IgD-negative memory B cell (primary cell): ENCODE data around the gene STX10. TPM values are rescaled to one million over a fixed set of nuclear protein-coding genes. Genes with fewer than 3 reads are reported as not detected.
A peak's percentile ranks its signal among the peaks of the same experiment; 100 is the strongest.
"Not testable (repeated sequence)": the region's sequence is repeated elsewhere in the genome, so short reads cannot be mapped to it uniquely, and the experiment has no call there.

Experiments used
- H3K27ac Mint-ChIP-seq, 3 donors: one replicate each; pipeline ENCODE4 v1.8.0; 2020 to 2022; ENCODE audit warnings: mild to moderate bottlenecking in 3 of 3, mixed read lengths in 3 of 3, moderate library complexity in 1 of 3
- H3K27me3 Mint-ChIP-seq: one replicate; pipeline ENCODE4 v1.8.0; 2021; ENCODE audit warnings: mixed read lengths
- H3K36me3 Mint-ChIP-seq: one replicate; pipeline ENCODE4 v1.8.0; 2020; ENCODE audit warnings: mild to moderate bottlenecking, mixed read lengths
- H3K4me1 Mint-ChIP-seq, 3 donors: one replicate each; pipeline ENCODE4 v1.8.0; 2020 to 2022; ENCODE audit warnings: mixed read lengths in 3 of 3, mild to moderate bottlenecking in 1 of 3
- H3K4me3 Mint-ChIP-seq, 4 donors: one replicate each; pipeline ENCODE4 v1.8.0; 2020 to 2022; ENCODE audit warnings: mild to moderate bottlenecking in 4 of 4, mixed read lengths in 4 of 4, moderate library complexity in 3 of 4
- H3K9me3 Mint-ChIP-seq, 3 donors: one replicate each; pipeline ENCODE4 v1.8.0; 2020 to 2021; ENCODE audit warnings: mixed read lengths in 3 of 3, mild to moderate bottlenecking in 1 of 3
- polyA plus RNA-seq: library from polyadenylated mRNA; unstranded; fragments of 300-500 nt; fragmentation: Illumina TruSeq; gene quantifications from one replicate; pipeline ENCODE4 v1.2.3, GENCODE V29; 2021

Gene STX10
- polyA plus RNA-seq, 1 donor from 2014 or later: 52.8 TPM

DNA sequence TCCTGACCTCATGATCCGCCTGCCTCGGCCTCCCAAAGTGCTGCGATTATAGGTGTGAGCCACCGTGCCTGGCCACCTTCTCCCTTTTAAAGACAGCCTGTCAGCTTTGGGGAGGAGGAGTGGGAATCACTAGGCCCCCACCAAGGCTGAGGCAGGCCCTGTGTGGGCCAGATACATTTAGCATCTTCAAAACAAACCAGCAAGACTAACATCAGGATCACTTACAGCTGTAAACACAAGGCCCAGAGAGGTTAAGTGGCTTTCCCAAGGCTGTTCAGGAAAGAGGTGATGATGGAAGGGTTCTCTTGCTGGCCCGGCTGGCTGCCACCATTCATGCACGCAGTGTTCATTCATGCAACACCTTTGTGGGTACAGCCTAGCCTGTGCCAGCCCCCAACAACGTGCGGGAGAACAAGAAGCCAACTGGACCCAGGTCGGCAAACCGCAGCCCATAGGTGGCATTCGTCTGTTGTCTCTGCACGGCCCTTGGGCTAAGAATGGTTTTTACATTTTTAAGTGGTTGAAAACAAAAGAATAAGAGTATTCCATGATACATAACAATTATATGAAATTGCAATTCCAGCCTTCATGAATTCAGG is 23.1 kb upstream of the STX10 start:
- Mint-ChIP-seq H3K4me3 (peak overlapping the region in 3 of 4 donors; percentile 26 to 71 (median 60)), H3K27me3 (no peaks in the 10 kb centered on the region), H3K4me1 (peaks cover 22 to 37% (median 29%) of the 10 kb centered on the region in 3 donors), H3K36me3 (peaks cover 2% of the 10 kb centered on the region), H3K27ac (peak overlapping the region; percentile 39 to 85 (median 75)), H3K9me3 (no peaks in the 10 kb centered on the region)

DNA sequence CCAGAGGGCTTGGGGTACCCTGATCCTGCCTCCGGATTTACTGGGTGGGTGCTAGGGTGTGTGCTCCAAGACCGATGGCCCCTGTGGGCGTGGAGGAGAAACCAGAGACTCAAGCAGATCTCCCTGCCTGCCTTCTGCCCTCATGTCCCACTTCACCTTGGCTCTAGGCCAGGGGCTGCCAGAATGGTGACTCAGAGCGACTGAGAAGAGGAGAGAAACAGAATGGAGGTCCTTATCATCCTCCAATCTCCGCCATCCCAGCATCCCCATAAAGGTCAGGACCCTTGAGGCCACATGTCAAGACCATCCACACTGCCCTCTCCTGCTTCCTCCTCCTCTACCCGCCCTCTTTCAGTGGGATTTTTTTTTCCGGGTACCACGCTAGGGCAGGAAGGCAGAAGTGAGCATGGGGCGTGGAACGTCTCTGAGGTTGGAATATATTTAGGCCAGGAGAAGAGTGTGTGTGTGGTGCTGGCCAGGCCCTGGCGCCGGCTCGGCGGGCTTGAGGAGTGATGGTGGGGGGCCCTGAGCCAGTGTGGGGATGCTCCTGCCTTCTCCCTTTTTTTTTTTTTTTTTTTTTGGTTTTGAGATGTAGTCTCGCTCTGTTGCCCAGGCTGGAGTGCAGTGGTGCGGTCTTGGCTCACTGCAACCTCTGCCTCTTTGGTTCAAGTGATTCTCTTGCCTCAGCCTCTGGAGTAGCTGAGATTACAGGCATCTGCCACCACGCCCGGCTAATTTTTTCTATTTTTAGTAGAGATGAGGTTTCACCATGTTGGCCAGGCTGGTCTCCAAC is 22.4 kb upstream of the STX10 start:
- H3K27me3 Mint-ChIP-seq: no peaks in the 10 kb centered on the region
- peak overlapping the region in 3 of 4 donors; percentile 50 to 74 (median 71) for H3K4me3 Mint-ChIP-seq
- peaks cover 27 to 39% (median 34%) of the 10 kb centered on the region in 3 donors for H3K4me1 Mint-ChIP-seq
- no peaks in the 10 kb centered on the region for H3K9me3 Mint-ChIP-seq
- peak overlapping the region; percentile 75 to 92 (median 85) for H3K27ac Mint-ChIP-seq
- H3K36me3 Mint-ChIP-seq: peaks cover 2% of the 10 kb centered on the region

GRCh38 chr19:13171146-13171545 is 21.0 kb upstream of the STX10 start:
- no peaks in the 10 kb centered on the region for H3K27me3 Mint-ChIP-seq
- peaks cover 2% of the 10 kb centered on the region for H3K36me3 Mint-ChIP-seq
- H3K4me1 Mint-ChIP-seq: peaks cover 39 to 48% (median 40%) of the 10 kb centered on the region in 3 donors
- H3K9me3 Mint-ChIP-seq: no peaks in the 10 kb centered on the region
- peak overlapping the region in 2 of 4 donors; percentile 23 to 29 for H3K4me3 Mint-ChIP-seq
- peak overlapping the region; percentile 12 to 56 (median 53) for H3K27ac Mint-ChIP-seq

DNA sequence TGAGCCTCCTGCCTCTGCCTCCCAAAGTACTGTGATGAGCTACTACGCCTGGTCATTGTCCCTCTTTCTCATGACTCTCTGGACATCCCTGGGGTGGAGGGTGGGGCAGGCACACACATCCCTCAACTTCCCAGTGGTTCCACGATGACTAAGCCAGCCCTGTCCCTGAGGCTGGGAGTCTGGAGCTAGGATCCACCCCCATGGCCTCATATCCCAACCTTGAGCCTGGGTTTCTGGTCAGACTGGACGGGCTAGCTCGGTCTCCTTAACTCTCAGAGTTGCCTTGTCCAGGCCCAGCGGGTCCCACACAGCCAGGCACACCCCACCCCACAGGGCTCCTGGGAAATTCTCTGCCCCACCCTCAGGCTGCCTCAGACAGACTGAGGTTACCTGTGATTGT is 19.6 kb upstream of the STX10 start:
- peak overlapping the region in 3 of 4 donors; percentile 65 to 94 (median 80) for H3K4me3 Mint-ChIP-seq
- H3K27ac Mint-ChIP-seq: peak overlapping the region; percentile 90 to 99 (median 99)
- H3K36me3 Mint-ChIP-seq: peaks cover 2% of the 10 kb centered on the region
- no peaks in the 10 kb centered on the region for H3K9me3 Mint-ChIP-seq
- peaks cover 39 to 53% (median 44%) of the 10 kb centered on the region in 3 donors for H3K4me1 Mint-ChIP-seq
- no peaks in the 10 kb centered on the region for H3K27me3 Mint-ChIP-seq

- not testable (repeated sequence) for H3K27me3 Mint-ChIP-seq, H3K36me3 Mint-ChIP-seq, H3K9me3 Mint-ChIP-seq
- Mint-ChIP-seq H3K4me3 (peak overlapping the region in 2 of 4 donors; percentile 86 to 94), H3K4me1 (peaks cover 41 to 50% (median 45%) of the 10 kb centered on the region in 3 donors), H3K27ac (peak overlapping the region; percentile 90 to 99 (median 96))
Observed at GRCh38 chr19:13166151-13166550, 16.0 kb upstream of the STX10 start.

- no peaks in the 10 kb centered on the region for H3K36me3 Mint-ChIP-seq
- no peaks in the 10 kb centered on the region for H3K27me3 Mint-ChIP-seq
- no peaks in the 10 kb centered on the region for H3K9me3 Mint-ChIP-seq
- peak overlapping the region; percentile 82 to 96 (median 96) for H3K27ac Mint-ChIP-seq
- H3K4me1 Mint-ChIP-seq: peaks cover 41 to 49% (median 42%) of the 10 kb centered on the region in 3 donors
- H3K4me3 Mint-ChIP-seq: peak overlapping the region in 2 of 4 donors; percentile 74 to 86
Observed at GRCh38 chr19:13165162-13165997, 15.2 kb upstream of the STX10 start.

- Mint-ChIP-seq H3K4me1 (peaks cover 41 to 48% (median 42%) of the 10 kb centered on the region in 3 donors), H3K9me3 (no peaks in the 10 kb centered on the region), H3K27me3 (no peaks in the 10 kb centered on the region), H3K4me3 (peak overlapping the region; percentile 85 to 95 (median 90)), H3K36me3 (peaks cover 2% of the 10 kb centered on the region), H3K27ac (peak overlapping the region; percentile 82 to 96 (median 96))
Observed at GRCh38 chr19:13164343-13165161, 14.4 kb upstream of the STX10 start.

GRCh38 chr19:13163609-13164342 is 13.6 kb upstream of the STX10 start:
- H3K4me1 Mint-ChIP-seq: peaks cover 33 to 43% (median 39%) of the 10 kb centered on the region in 3 donors
- peak overlapping the region; percentile 82 to 96 (median 96) for H3K27ac Mint-ChIP-seq
- peaks cover 2% of the 10 kb centered on the region for H3K36me3 Mint-ChIP-seq
- H3K27me3 Mint-ChIP-seq: no peaks in the 10 kb centered on the region
- peak overlapping the region; percentile 85 to 95 (median 90) for H3K4me3 Mint-ChIP-seq
- H3K9me3 Mint-ChIP-seq: no peaks in the 10 kb centered on the region

DNA sequence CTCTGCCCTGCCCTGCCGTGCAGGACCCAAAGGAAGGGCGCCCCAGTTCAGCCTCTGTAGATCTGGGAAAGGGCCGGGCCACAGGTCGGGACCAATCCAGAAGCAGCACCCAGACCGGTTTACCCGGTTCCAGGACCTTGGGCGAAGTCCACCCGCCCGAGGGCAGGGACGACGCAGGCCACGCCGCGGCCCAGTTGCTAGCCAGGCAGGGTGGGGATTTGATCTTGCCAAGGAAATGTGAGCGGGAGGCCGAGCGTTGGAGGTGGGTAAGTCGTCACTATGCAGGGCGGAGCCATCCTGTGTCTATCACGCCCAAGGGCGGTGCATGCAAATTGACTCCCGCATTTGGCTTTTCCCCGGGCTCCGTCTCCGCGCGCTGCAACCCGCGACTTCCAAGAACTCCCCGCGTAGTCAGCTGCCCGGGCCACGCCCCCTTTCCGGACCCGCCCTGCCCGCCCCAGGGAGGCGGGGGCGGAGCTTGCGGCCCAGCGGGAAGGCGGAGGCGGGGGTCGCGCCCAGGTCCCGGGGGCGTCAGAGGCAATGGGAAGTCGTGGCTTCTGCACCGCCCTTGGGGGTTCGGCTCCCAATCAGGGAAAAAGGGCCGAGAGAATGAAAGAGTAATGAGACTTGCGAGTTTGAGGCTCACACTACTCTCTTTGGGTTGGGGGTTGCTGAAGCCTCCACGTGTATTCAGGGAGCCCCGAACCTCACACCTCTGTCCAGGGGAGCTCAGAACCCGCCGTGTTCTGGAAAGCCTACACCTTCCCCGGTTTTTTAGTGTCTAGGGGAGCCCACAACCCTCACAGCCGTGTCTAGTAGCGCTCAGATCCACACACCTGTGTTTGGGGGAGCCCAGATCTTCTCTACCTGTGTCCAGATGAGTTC is 12.8 kb upstream of the STX10 start:
- H3K9me3 Mint-ChIP-seq: no peaks in the 10 kb centered on the region
- H3K27ac Mint-ChIP-seq: peak overlapping the region; percentile 82 to 96 (median 96)
- peak overlapping the region; percentile 85 to 95 (median 90) for H3K4me3 Mint-ChIP-seq

GRCh38 chr19:13160557-13160956 is 10.4 kb upstream of the STX10 start:
- Mint-ChIP-seq H3K4me1 (peaks cover 44 to 49% (median 45%) of the 10 kb centered on the region in 3 donors), H3K9me3 (peaks cover 0 to 1% (median 0%) of the 10 kb centered on the region in 3 donors), H3K36me3 (peaks cover 2% of the 10 kb centered on the region), H3K4me3 (peak overlapping the region in 2 of 4 donors; percentile 75 to 85), H3K27me3 (no peaks in the 10 kb centered on the region), H3K27ac (peak overlapping the region in 1 of 3 donors; percentile 99)

More for the DNA sequence above, 12.8 kb upstream of the STX10 start:
- Mint-ChIP-seq H3K4me1 (peaks cover 37 to 48% (median 43%) of the 10 kb centered on the region in 3 donors), H3K27me3 (no peaks in the 10 kb centered on the region), H3K36me3 (peaks cover 2% of the 10 kb centered on the region)

DNA sequence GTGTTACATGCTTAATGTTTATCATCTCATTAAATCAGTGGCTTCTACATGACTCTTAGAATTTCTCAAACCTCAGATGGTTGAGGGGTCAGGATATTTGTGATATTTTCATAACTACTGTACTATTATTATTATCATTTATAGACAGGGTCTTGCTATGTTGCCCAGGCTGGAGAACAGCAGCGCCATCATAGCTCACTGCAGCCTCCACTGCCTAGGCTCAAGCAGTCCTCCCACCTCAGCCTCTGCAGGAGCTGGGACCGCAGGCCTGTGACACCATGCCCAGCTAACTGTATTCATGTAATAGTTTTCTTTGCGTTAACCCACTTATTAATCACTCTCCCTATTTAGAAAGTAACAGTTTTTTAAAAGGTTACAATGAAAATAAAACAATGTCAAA is 9.5 kb upstream of the STX10 start:
- Mint-ChIP-seq H3K36me3 (peaks cover 5% of the 10 kb centered on the region), H3K4me1 (peaks cover 40 to 47% (median 44%) of the 10 kb centered on the region in 3 donors), H3K4me3 (peak overlapping the region in 2 of 4 donors; percentile 27 to 62), H3K27ac (peak overlapping the region in 1 of 3 donors; percentile 99), H3K27me3 (no peaks in the 10 kb centered on the region), H3K9me3 (peaks cover 0 to 1% (median 0%) of the 10 kb centered on the region in 3 donors)

- peak overlapping the region; percentile 95 to 99 (median 98) for H3K4me3 Mint-ChIP-seq
- peak overlapping the region; percentile 99 to 100 (median 99) for H3K27ac Mint-ChIP-seq
- H3K36me3 Mint-ChIP-seq: peaks cover 10% of the 10 kb centered on the region
- H3K27me3 Mint-ChIP-seq: no peaks in the 10 kb centered on the region
- H3K4me1 Mint-ChIP-seq: peaks cover 28 to 31% (median 28%) of the 10 kb centered on the region in 3 donors
- H3K9me3 Mint-ChIP-seq: peaks cover 0 to 7% (median 0%) of the 10 kb centered on the region in 3 donors
Observed at GRCh38 chr19:13155472-13156359, 5.5 kb upstream of the STX10 start.
